ENCODE measurements around the gene ALOX5AP. TPM values are rescaled to one million over a fixed set of nuclear protein-coding genes. Genes with fewer than 3 reads are reported as not detected.

Gene ALOX5AP
- total and polyA plus RNA-seq, 4 donors: 17.9 to 753 (median 111) TPM

DNA sequence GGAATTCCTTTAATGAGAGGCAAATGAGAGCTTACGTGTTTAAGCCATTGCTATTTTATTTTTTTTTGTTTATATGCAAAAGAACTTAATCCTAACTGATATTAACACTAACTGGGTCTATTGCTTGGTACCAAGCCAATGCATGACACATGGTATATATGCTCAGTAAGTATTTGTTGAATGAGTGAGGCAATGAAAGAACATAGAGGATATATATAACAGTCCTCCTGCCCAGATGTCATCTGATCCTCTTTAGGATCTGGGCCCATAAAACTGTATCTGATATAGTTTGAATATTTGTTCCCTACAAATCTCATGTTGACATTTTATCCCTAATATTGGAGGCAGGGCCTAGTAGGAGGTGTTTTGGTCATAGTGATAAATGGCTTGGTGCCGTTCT lies 13.0 kb upstream of the ALOX5AP start:
- no peaks in the 10 kb centered on the region for H3K9me3 ChIP-seq (ENCODE audit: control insufficient read depth in 4 of 4, insufficient read depth in 3 of 4, low read length in 3 of 4)
- H3K36me3 ChIP-seq (ENCODE audit: control insufficient read depth in 4 of 4, insufficient read depth in 4 of 4, low read length in 4 of 4): no peaks in the 10 kb centered on the region
- no peaks in the 10 kb centered on the region for H3K27me3 ChIP-seq (ENCODE audit: control insufficient read depth in 3 of 3, insufficient read depth in 3 of 3, low read length in 2 of 3)
- 94 to 96% methylated on average over 2 of the region's 2 CpGs for WGBS, 2 donors
- H3K4me3 ChIP-seq: no peak overlapping the region
- ATAC-seq (ENCODE audit: insufficient read depth, low FRiP score) (no peak), DNase-seq (peak in 2 of 3 donors; percentile 40 to 68)
- H3K4me1 ChIP-seq (ENCODE audit: control insufficient read depth in 5 of 5, insufficient read depth in 5 of 5, low read length in 5 of 5): peaks cover 0 to 30% (median 0%) of the 10 kb centered on the region in 5 donors
- no peak overlapping the region for H3K27ac ChIP-seq (ENCODE audit: low read depth in 1 of 2, low read length in 1 of 2)
- TF ChIP-seq, protein P1, sequence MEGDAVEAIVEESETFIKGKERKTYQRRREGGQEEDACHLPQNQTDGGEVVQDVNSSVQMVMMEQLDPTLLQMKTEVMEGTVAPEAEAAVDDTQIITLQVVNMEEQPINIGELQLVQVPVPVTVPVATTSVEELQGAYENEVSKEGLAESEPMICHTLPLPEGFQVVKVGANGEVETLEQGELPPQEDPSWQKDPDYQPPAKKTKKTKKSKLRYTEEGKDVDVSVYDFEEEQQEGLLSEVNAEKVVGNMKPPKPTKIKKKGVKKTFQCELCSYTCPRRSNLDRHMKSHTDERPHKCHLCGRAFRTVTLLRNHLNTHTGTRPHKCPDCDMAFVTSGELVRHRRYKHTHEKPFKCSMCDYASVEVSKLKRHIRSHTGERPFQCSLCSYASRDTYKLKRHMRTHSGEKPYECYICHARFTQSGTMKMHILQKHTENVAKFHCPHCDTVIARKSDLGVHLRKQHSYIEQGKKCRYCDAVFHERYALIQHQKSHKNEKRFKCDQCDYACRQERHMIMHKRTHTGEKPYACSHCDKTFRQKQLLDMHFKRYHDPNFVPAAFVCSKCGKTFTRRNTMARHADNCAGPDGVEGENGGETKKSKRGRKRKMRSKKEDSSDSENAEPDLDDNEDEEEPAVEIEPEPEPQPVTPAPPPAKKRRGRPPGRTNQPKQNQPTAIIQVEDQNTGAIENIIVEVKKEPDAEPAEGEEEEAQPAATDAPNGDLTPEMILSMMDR (IDR thresholded peaks at IDR 0.05; ENCODE audit: control extremely low read depth, extremely low read depth): no peak
- H3K9ac ChIP-seq (ENCODE audit: insufficient read depth in 1 of 2, low read length in 2 of 2): no peak overlapping the region

DNA sequence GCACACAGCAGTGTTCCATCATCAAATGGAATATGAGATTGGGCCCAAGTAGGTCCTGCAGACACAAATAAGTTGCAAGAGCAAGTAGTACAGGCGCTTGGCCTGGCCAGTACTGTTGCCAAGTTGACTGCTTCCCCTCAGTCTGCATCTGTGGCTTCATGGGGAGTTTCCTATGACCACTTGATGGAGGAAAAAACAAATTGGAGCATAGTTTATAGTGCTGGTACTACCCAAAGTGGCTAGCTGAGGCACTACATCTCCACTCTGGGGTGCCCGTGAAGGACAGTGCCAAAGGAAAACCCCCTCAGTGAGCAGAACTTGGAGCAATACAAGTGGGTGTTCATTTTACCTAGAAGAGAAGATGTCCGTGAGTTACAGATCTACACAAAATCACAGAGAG lies 10.6 kb upstream of the ALOX5AP start:
- H3K9me3 ChIP-seq (ENCODE audit: control insufficient read depth in 4 of 4, insufficient read depth in 3 of 4, low read length in 3 of 4): no peaks in the 10 kb centered on the region
- no peak for DNase-seq
- H3K27ac ChIP-seq (ENCODE audit: low read depth in 1 of 2, low read length in 1 of 2): no peak overlapping the region
- peaks cover 0 to 26% (median 0%) of the 10 kb centered on the region in 5 donors for H3K4me1 ChIP-seq (ENCODE audit: control insufficient read depth in 5 of 5, insufficient read depth in 5 of 5, low read length in 5 of 5)
- TF ChIP-seq, protein P1 (IDR thresholded peaks at IDR 0.05; ENCODE audit: control extremely low read depth, extremely low read depth): no peak
- H3K27me3 ChIP-seq (ENCODE audit: control insufficient read depth in 3 of 3, insufficient read depth in 3 of 3, low read length in 2 of 3): no peaks in the 10 kb centered on the region
- 93 to 94% methylated on average over 3 of the region's 3 CpGs for WGBS, 2 donors
- H3K9ac ChIP-seq (ENCODE audit: insufficient read depth in 1 of 2, low read length in 2 of 2): no peak overlapping the region
- no peaks in the 10 kb centered on the region for H3K36me3 ChIP-seq (ENCODE audit: control insufficient read depth in 4 of 4, insufficient read depth in 4 of 4, low read length in 4 of 4)
- no peak for ATAC-seq (ENCODE audit: insufficient read depth, low FRiP score)
- H3K4me3 ChIP-seq: no peak overlapping the region

DNA sequence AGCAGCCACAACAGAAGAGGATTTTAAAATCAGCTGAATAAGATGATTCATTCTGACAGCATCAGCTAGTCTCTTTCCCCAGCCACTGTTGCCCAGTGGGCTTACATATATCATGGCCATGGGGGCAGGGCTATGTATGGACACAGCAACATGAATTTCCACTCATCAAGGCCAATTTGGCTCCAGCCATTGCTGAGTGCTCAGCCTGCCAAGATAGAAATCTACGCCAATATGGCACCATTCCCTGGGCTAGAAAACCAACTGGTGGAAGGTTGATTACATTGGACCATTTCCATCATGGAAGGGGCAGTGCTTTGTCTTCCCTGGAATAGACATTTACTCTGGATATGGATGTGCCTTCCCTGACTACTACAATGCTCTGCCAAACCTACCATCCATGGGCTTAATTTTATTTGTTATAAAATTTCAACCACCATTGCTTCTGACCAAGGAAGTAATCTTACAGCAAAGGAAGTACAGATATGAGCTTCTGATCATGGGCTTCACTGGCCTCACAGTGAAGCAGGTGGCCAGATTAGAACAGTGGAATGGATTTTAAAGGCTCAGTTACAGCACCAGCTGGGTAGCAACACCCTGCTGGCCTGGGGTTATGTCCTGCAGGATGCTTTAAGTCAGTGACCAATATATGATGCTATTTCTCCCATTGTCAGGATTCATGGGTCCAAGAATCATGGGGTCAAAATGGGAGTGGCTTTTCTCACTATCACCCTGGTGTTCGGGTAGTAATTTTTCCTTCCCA lies 9.8 kb upstream of the ALOX5AP start:
- DNase-seq: no peak
- peaks cover 0 to 19% (median 0%) of the 10 kb centered on the region in 5 donors for H3K4me1 ChIP-seq (ENCODE audit: control insufficient read depth in 5 of 5, insufficient read depth in 5 of 5, low read length in 5 of 5)
- no peak overlapping the region for H3K27ac ChIP-seq (ENCODE audit: low read depth in 1 of 2, low read length in 1 of 2)
- TF ChIP-seq, protein P1 (IDR thresholded peaks at IDR 0.05; ENCODE audit: control extremely low read depth, extremely low read depth): no peak
- H3K9ac ChIP-seq (ENCODE audit: insufficient read depth in 1 of 2, low read length in 2 of 2): no peak overlapping the region
- H3K4me3 ChIP-seq: no peak overlapping the region
- WGBS, 2 donors: 89 to 98% methylated on average over 2 of the region's 2 CpGs
- no peaks in the 10 kb centered on the region for H3K9me3 ChIP-seq (ENCODE audit: control insufficient read depth in 4 of 4, insufficient read depth in 3 of 4, low read length in 3 of 4)
- ATAC-seq (ENCODE audit: insufficient read depth, low FRiP score): no peak
- no peaks in the 10 kb centered on the region for H3K36me3 ChIP-seq (ENCODE audit: control insufficient read depth in 4 of 4, insufficient read depth in 4 of 4, low read length in 4 of 4)
- no peaks in the 10 kb centered on the region for H3K27me3 ChIP-seq (ENCODE audit: control insufficient read depth in 3 of 3, insufficient read depth in 3 of 3, low read length in 2 of 3)

Data from lung (tissue), 12 donors.